K562 (cell line): Measurements from ENCODE around the gene CRIP3. TPM values are rescaled to one million over a fixed set of nuclear protein-coding genes. Genes with fewer than 3 reads are reported as not detected.
"Not testable (repeated sequence)": the region's sequence is repeated elsewhere in the genome, so short reads cannot be mapped to it uniquely, and the experiment has no call there.

ENCODE experiments used
- ATAC-seq: fragments of 200-7000 bp; cut with Tn5 transposase; 3 replicates; pipeline ENCODE4 v1.9.1; 2020; ENCODE audit warnings: moderate library complexity
- BruUV-seq: library from RNA; stranded (reverse); fragments of 400-500 nt; replicated peaks from 2 replicates; lab custom pipeline; 2021; lab: Mats Ljungman, UMichigan
- CTCF ChIA-PET: fragments of 300-600 bp; formaldehyde crosslinking; extraction: SDS; loops from one replicate; lab custom pipeline; 2021; ENCODE audit warnings: low intra/inter-chr PET ratio; lab: Yijun Ruan, JAX
- POLR2A ChIA-PET: fragments of 300-600, 350-650 bp; sonication (Branson Sonifier 250); formaldehyde crosslinking; extraction: SDS; loops from one replicate; lab custom pipeline; 2021; ENCODE audit warnings: antibody characterized with exemption, inconsistent platforms; lab: Yijun Ruan, JAX
- DNase-seq, 4 experiments: peaks; one replicate each; pipeline versions ENCODE4 v3.0.0 to v3.0.0-alpha.2; 2011 to 2018; ENCODE audit warnings: low spot score in 3 of 4, mixed read lengths in 3 of 4; ENCODE audit errors: extremely low read depth in 1 of 4
- FAIRE-seq: peaks from 2 replicates; lab custom pipeline; 2011; peaks lifted over from hg19 to GRCh38; lab: Jason Lieb, UNC
- H2AFZ ChIP-seq: 2 replicates; pipeline ENCODE4 v1.6.0; 2011; ENCODE audit warnings: low read depth, low read length, control low read depth, inconsistent platforms
- H3K27ac ChIP-seq: fragments of 200-600 bp; 3 replicates; pipeline ENCODE4 v1.8.0; 2011; ENCODE audit warnings: low read depth, mild to moderate bottlenecking, control low read depth, inconsistent platforms, low read length, moderate library complexity, mixed read lengths; ENCODE audit errors: extremely low read depth
- H3K27me3 ChIP-seq, 2 experiments: fragments of 300-600 bp in 1 of 2; 2 replicates in 1 of 2; 3 replicates in 1 of 2; pipeline versions ENCODE4 v1.6.0 to v1.8.0; 2011; ENCODE audit warnings: inconsistent platforms in 2 of 2, low read length in 2 of 2, mild to moderate bottlenecking in 1 of 2, mixed read lengths in 1 of 2, moderate library complexity in 1 of 2; ENCODE audit not compliant: control insufficient read depth in 2 of 2, insufficient read depth in 2 of 2
- H3K36me3 ChIP-seq: fragments of 300-600 bp; 3 replicates; pipeline ENCODE4 v1.8.0; 2011; ENCODE audit warnings: mild to moderate bottlenecking, low read length, inconsistent platforms; ENCODE audit not compliant: control insufficient read depth, insufficient read depth
- H3K4me1 ChIP-seq, 2 experiments: fragments of 200-600 bp in 1 of 2; replicated peaks in 1 of 2; 2 replicates in 1 of 2; 3 replicates in 1 of 2; pipeline versions ENCODE4 v1.5.1 to v1.8.0; 2011; ENCODE audit warnings: inconsistent platforms in 2 of 2, low read length in 2 of 2, mild to moderate bottlenecking in 1 of 2, mixed read lengths in 1 of 2, moderate library complexity in 1 of 2; ENCODE audit not compliant: control insufficient read depth in 2 of 2, insufficient read depth in 2 of 2
- H3K4me2 ChIP-seq: 2 replicates; pipeline ENCODE4 v1.6.1; 2011; ENCODE audit warnings: low read length, control low read depth, inconsistent platforms, mixed read lengths; ENCODE audit not compliant: insufficient read depth
- H3K4me3 ChIP-seq: fragments of 200-600 bp; sonication (generic), shearing (Covaris generic); 2 replicates; pipeline ENCODE4 v1.5.1; 2016; ENCODE audit warnings: control low read depth, inconsistent platforms
- H3K79me2 ChIP-seq: fragments of 200-600 bp; 3 replicates; pipeline ENCODE4 v1.8.0; 2011; ENCODE audit warnings: low read length, inconsistent platforms; ENCODE audit not compliant: control insufficient read depth, insufficient read depth
- H3K9ac ChIP-seq, 2 experiments: 2 replicates each; pipeline versions ENCODE4 v1.6.0 to v1.6.1; 2011; ENCODE audit warnings: low read depth in 2 of 2, low read length in 2 of 2, control low read depth in 1 of 2, inconsistent platforms in 1 of 2, mild to moderate bottlenecking in 1 of 2, mixed read lengths in 1 of 2; ENCODE audit not compliant: insufficient read depth in 1 of 2
- H3K9me1 ChIP-seq: one replicate; pipeline ENCODE4 v1.6.0; 2011; ENCODE audit warnings: inconsistent platforms, mild to moderate bottlenecking, low read length, moderate library complexity; ENCODE audit not compliant: control insufficient read depth, insufficient read depth
- H3K9me3 ChIP-seq: replicated peaks from 2 replicates; pipeline ENCODE4 v1.5.1; 2011; ENCODE audit warnings: low read depth, low read length, inconsistent platforms; ENCODE audit not compliant: control insufficient read depth, insufficient read depth
- H4K20me1 ChIP-seq: replicated peaks from 2 replicates; pipeline ENCODE4 v1.6.1; 2011; ENCODE audit warnings: low read length, inconsistent platforms, mixed read lengths; ENCODE audit not compliant: control insufficient read depth, insufficient read depth
- HNRNPH1 ChIP-seq: fragments of 200-400 bp; formaldehyde crosslinking; optimal IDR thresholded peaks from 2 replicates; pipeline ENCODE3; 2017; ENCODE audit warnings: low read depth, mild to moderate bottlenecking, low read length, moderate library complexity
- MCM7 ChIP-seq, 2 experiments: fragments of 450-650 bp; IDR thresholded peaks; 2 replicates each; pipeline ENCODE4 v1.6.1; 2016 to 2018
- MTA3 ChIP-seq: fragments of 450-650 bp; formaldehyde crosslinking; IDR thresholded peaks from 2 replicates; pipeline ENCODE4 v1.6.1; 2017; ENCODE audit warnings: mild to moderate bottlenecking, borderline replicate concordance
- NKRF ChIP-seq: fragments of 450-650 bp; IDR thresholded peaks from 2 replicates; pipeline ENCODE4 v1.6.1; 2016; ENCODE audit warnings: borderline replicate concordance
- NR2C1 ChIP-seq, 2 experiments: fragments of 450-650 bp; IDR thresholded peaks; 2 replicates each; pipeline ENCODE4 v1.6.1; 2017; ENCODE audit warnings: mild to moderate bottlenecking in 2 of 2, antibody characterized with exemption in 1 of 2, inconsistent platforms in 1 of 2, missing compliant biosample characterization in 1 of 2, missing genetic modification characterization in 1 of 2
- ZC3H11A ChIP-seq: IDR thresholded peaks from 2 replicates; pipeline ENCODE4 v1.6.1; 2012; ENCODE audit warnings: low read depth, low read length, improper control_type of control experiment
- WGBS: fragments of 100-300 bp; shearing (Covaris generic); methylation state at CpG from one replicate; pipeline ENCODE4 v1.1.6; 2016; ENCODE audit warnings: low coverage, mixed read lengths; ENCODE audit not compliant: insufficient coverage; ENCODE audit errors: missing lambda C conversion rate; 5-methylcytosine and 5-hydroxymethylcytosine counted together
- in situ Hi-C: fragments of 300-500 bp; cut with MboI; formaldehyde crosslinking; loops from 4 replicates; pipeline ENCODE4 v1.15.0; 2018; ENCODE audit warnings: inconsistent platforms, mixed read lengths
- intact Hi-C: fragments of 100-400 bp; cut with micrococcal nuclease; formaldehyde crosslinking; loops from 2 replicates; pipeline ENCODE4 v1.14.2; 2022
- polyA plus RNA-seq, 8 experiments: library from polyadenylated mRNA; depleted of rRNA in 4 of 8; stranded (reverse) in 5 of 8; unstranded in 3 of 8; fragments of >200 nt; fragmentation: Nextera tagmentation in 2 of 8; fragmentation: Illumina TruSeq in 1 of 8; extraction: Ambion mirVana in 2 of 8; extraction: Trizol in 1 of 8; gene quantifications; 2 replicates each; pipeline versions ENCODE4 v1.2.1 to v1.2.3, GENCODE V29; 2011 to 2014; ENCODE audit warnings: inconsistent platforms in 1 of 8, missing spikeins in 1 of 8
- total RNA-seq, 7 experiments: library from RNA; depleted of rRNA in 6 of 7; stranded (reverse); fragments of >200 nt in 6 of 7; fragmentation: Illumina TruSeq in 2 of 7; extraction: Trizol in 2 of 7; gene quantifications; 2 replicates each; pipeline versions ENCODE4 v1.2.1 to v1.2.3, GENCODE V29; 2011 to 2021; ENCODE audit warnings: low replicate concordance in 1 of 7
- TF ChIP-seq, protein P1 (sequence below): fragments of 450-650 bp; IDR thresholded peaks from 2 replicates; pipeline ENCODE4 v1.6.1; 2016; ENCODE audit warnings: mild to moderate bottlenecking

CRIP3 gene
- total and polyA plus RNA-seq, 9 of the 15 experiments (the other 6 are each of a cell fraction or from before 2014, with no cell fraction given): 0.36 to 2.1 (median 0.87) TPM

DNA sequence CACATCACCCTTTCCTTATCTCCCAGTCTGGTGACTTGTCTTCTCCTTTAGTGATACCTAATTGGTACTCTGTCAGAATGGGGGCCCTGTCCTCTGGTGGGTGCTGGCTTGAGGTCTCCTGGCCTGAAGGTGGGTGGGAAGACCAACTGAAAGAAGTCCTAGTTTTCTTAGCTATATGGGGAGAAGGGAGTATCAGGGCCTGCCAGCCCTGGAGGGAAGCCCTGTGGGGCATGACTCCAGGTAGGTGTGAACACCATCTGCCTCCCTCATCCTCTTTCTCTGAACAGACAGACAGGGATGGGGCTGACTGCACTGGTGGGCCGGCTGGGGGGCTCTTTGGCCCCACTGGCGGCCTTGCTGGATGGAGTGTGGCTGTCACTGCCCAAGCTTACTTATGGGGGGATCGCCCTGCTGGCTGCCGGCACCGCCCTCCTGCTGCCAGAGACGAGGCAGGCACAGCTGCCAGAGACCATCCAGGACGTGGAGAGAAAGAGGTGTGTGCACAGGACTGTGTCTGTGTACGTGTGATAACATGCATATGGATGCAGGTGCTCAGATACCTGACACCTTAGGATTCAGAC, 4.8 kb downstream of the CRIP3 start:
- Histone ChIP-seq H3K27me3 (peaks cover 25 to 43% of the 10 kb centered on the region in 2 experiments; a peak in 4 of 5 replicates), H3K27ac (no peak overlapping the region), H3K36me3 (no peaks in the 10 kb centered on the region), H4K20me1 (0 out of 2 replicates have a peak, but pooled peaks cover 7% of the 10 kb centered on the region), H3K4me2 (no peak overlapping the region), H3K79me2 (no peaks in the 10 kb centered on the region), H3K9me1 (peaks cover 2% of the 10 kb centered on the region), H3K9ac (no peak overlapping the region), H3K4me1 (peaks cover 2 to 18% of the 10 kb centered on the region in 2 experiments; a peak in 3 of 5 replicates), H2AFZ (no peak overlapping the region), H3K9me3 (no peaks in the 10 kb centered on the region), H3K4me3 (no peak overlapping the region)
- DNase-seq (no peak), ATAC-seq (no peak), FAIRE-seq (no peak)
- POLR2A ChIA-PET: interaction anchor here (0.5 kb wide), 1 partner anchor 223 kb away, joined by 3 read pairs; no protein-coding TSS in a partner anchor
- no TSS peak for BruUV-seq
- in situ Hi-C loops (no loop called here), intact Hi-C loops (no loop called here)
- TF ChIP-seq MTA3 (no peak), ZC3H11A (no peak), NKRF (no peak), MCM7 (IDR thresholded peaks at IDR 0.05) (no peak), HNRNPH1 (no peak), NR2C1 (IDR thresholded peaks at IDR 0.05) (no peak), NR2C1 (tag; IDR thresholded peaks at IDR 0.05) (no peak)
- TF ChIP-seq, protein P1, sequence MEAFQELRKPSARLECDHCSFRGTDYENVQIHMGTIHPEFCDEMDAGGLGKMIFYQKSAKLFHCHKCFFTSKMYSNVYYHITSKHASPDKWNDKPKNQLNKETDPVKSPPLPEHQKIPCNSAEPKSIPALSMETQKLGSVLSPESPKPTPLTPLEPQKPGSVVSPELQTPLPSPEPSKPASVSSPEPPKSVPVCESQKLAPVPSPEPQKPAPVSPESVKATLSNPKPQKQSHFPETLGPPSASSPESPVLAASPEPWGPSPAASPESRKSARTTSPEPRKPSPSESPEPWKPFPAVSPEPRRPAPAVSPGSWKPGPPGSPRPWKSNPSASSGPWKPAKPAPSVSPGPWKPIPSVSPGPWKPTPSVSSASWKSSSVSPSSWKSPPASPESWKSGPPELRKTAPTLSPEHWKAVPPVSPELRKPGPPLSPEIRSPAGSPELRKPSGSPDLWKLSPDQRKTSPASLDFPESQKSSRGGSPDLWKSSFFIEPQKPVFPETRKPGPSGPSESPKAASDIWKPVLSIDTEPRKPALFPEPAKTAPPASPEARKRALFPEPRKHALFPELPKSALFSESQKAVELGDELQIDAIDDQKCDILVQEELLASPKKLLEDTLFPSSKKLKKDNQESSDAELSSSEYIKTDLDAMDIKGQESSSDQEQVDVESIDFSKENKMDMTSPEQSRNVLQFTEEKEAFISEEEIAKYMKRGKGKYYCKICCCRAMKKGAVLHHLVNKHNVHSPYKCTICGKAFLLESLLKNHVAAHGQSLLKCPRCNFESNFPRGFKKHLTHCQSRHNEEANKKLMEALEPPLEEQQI: no peak
- CTCF ChIA-PET: no interaction called here
- WGBS: 6% methylated on average over 8 of the region's 8 CpGs

- H3K4me2 ChIP-seq, ATAC-seq, DNase-seq, H4K20me1 ChIP-seq, in situ Hi-C loops, H3K9ac ChIP-seq, intact Hi-C loops, H2AFZ ChIP-seq, H3K9me1 ChIP-seq, H3K9me3 ChIP-seq, H3K36me3 ChIP-seq, H3K4me1 ChIP-seq, H3K27ac ChIP-seq, BruUV-seq, CTCF ChIA-PET, H3K79me2 ChIP-seq, H3K4me3 ChIP-seq: not testable (repeated sequence)
- WGBS: 18% methylated on average over 11 of the region's 11 CpGs
- H3K27me3 ChIP-seq: peaks cover 31 to 51% of the 10 kb centered on the region in 2 experiments; a peak in 4 of 5 replicates
- POLR2A ChIA-PET: interaction anchor here (0.5 to 1.8 kb wide), 2 partner anchors 11 to 79 kb away, joined by 5 to 8 read pairs; no protein-coding TSS in a partner anchor
- peak; percentile 44 for FAIRE-seq
Observed at GRCh38 chr6:43303006-43303405, 5.6 kb downstream of the CRIP3 start.
